ENCODE data around the gene PRKCE. TPM values are rescaled to one million over a fixed set of nuclear protein-coding genes. Genes with fewer than 3 reads are reported as not detected.

The PRKCE gene
- total and polyA plus RNA-seq, 2 donors (not counting 3 experiments of a cell fraction or from before 2014, with no cell fraction given) = 27.9 to 33.9 TPM

- peaks cover 21% of the 10 kb centered on the region for H3K4me1 ChIP-seq (ENCODE audit: control insufficient read depth, extremely low read depth, insufficient read depth, low read length)
- H3K4me2 ChIP-seq (ENCODE audit: insufficient read depth, low read length) = no peak overlapping the region
- H3K79me2 ChIP-seq (ENCODE audit: control insufficient read depth, insufficient read depth, low read length) = no peaks in the 10 kb centered on the region
- no peaks in the 10 kb centered on the region for H3K36me3 ChIP-seq (ENCODE audit: control insufficient read depth in 2 of 2, extremely low read depth in 1 of 2, insufficient read depth in 2 of 2, low read length in 2 of 2)
- H3K9ac ChIP-seq (replicated peaks; ENCODE audit: extremely low read depth, insufficient read depth, low read length) = no peak overlapping the region
- no peaks in the 10 kb centered on the region for H3K9me3 ChIP-seq (replicated peaks; ENCODE audit: control insufficient read depth, insufficient read depth, low read length)
- no peak for TF ChIP-seq POLR2A (IDR thresholded peaks at IDR 0.05; ENCODE audit: low read depth, low read length)
- TF ChIP-seq MYC (IDR thresholded peaks at IDR 0.05; ENCODE audit: low read depth, low read length) = no peak
- no peak for TF ChIP-seq POLR2AphosphoS5 (IDR thresholded peaks at IDR 0.05; ENCODE audit: insufficient read depth, low read depth, low read length)
- no peak for TF ChIP-seq JUN (IDR thresholded peaks at IDR 0.05; ENCODE audit: borderline replicate concordance, insufficient read depth, insufficient read length, low read depth)
- TF ChIP-seq MAX (IDR thresholded peaks at IDR 0.05; ENCODE audit: insufficient read depth, insufficient read length) = no peak
- TF ChIP-seq CTCF (IDR thresholded peaks at IDR 0.05; ENCODE audit: extremely low read depth in 1 of 2, insufficient read depth in 1 of 2, low read depth in 1 of 2, low read length in 2 of 2) = no peak
- TF ChIP-seq EZH2 (IDR thresholded peaks at IDR 0.05; ENCODE audit: borderline replicate concordance, low read depth, low read length, severe bottlenecking) = no peak
- TF ChIP-seq GATA2 (IDR thresholded peaks at IDR 0.05; ENCODE audit: insufficient read depth, insufficient read length, low read depth, low read length) = no peak
- no peak for TF ChIP-seq FOS (IDR thresholded peaks at IDR 0.05; ENCODE audit: borderline replicate concordance, insufficient read depth, low read length)
- CTCF ChIA-PET = interaction anchor here (0.8 to 1.3 kb wide), 6 partner anchors 9 to 636 kb away, joined by 3 read pairs; no protein-coding TSS in a partner anchor
- no peak for DNase-seq (ENCODE audit: low read depth, low spot score)
- intact Hi-C loops (cut with micrococcal nuclease) = no loop called here
- H3K27ac ChIP-seq (ENCODE audit: insufficient read depth, low read depth, low read length) = no peak overlapping the region
- no peaks in the 10 kb centered on the region for H3K9me1 ChIP-seq (replicated peaks; ENCODE audit: control insufficient read depth, extremely low read depth, insufficient read depth, low read length)
- no peak overlapping the region for H2AFZ ChIP-seq (ENCODE audit: low read depth, low read length)
- FAIRE-seq = no peak
- POLR2A ChIA-PET = no interaction called here
- no peak overlapping the region for H3K4me3 ChIP-seq (replicated peaks in 1 of 3; ENCODE audit: insufficient read depth in 1 of 3, low read depth in 1 of 3, low read length in 3 of 3)
- no peaks in the 10 kb centered on the region for H4K20me1 ChIP-seq (replicated peaks; ENCODE audit: control insufficient read depth, extremely low read depth, insufficient read depth, low read length)
- no peaks in the 10 kb centered on the region for H3K27me3 ChIP-seq (ENCODE audit: control insufficient read depth in 2 of 2, insufficient read depth in 2 of 2, low read length in 2 of 2)
- dilution Hi-C loops (cut with MboI; ENCODE audit: extremely low pct_ligation_motif_present, low sequenced_read_pairs) = no loop called here
- BruUV-seq (replicated peaks) = no TSS peak
Measured at GRCh38 chr2:45617496-45617895, 34.0 kb upstream of the PRKCE start.
